Upper lobe of left lung (tissue), 4 donors: ENCODE results near the gene SPDYC.

Experiments used
- POLR2A ChIP-seq, 4 donors: fragments of 450-650 bp; IDR thresholded peaks; one replicate each; pipeline ENCODE4 v1.5.1; 2016 to 2017; ENCODE audit warnings: antibody characterized with exemption in 4 of 4, mild to moderate bottlenecking in 2 of 4
- TF ChIP-seq, protein P1 (sequence below), 6 experiments: fragments of 450-650 bp in 4 of 6; fragments of 200-600 bp in 2 of 6; sonication (generic) in 2 of 6; IDR thresholded peaks; one replicate each; pipeline ENCODE4 v1.5.1; 2016 to 2019; ENCODE audit warnings: antibody characterized with exemption in 6 of 6

- TF ChIP-seq, protein P1, sequence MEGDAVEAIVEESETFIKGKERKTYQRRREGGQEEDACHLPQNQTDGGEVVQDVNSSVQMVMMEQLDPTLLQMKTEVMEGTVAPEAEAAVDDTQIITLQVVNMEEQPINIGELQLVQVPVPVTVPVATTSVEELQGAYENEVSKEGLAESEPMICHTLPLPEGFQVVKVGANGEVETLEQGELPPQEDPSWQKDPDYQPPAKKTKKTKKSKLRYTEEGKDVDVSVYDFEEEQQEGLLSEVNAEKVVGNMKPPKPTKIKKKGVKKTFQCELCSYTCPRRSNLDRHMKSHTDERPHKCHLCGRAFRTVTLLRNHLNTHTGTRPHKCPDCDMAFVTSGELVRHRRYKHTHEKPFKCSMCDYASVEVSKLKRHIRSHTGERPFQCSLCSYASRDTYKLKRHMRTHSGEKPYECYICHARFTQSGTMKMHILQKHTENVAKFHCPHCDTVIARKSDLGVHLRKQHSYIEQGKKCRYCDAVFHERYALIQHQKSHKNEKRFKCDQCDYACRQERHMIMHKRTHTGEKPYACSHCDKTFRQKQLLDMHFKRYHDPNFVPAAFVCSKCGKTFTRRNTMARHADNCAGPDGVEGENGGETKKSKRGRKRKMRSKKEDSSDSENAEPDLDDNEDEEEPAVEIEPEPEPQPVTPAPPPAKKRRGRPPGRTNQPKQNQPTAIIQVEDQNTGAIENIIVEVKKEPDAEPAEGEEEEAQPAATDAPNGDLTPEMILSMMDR (IDR thresholded peaks at IDR 0.05): no peak
- no peak for TF ChIP-seq POLR2A (IDR thresholded peaks at IDR 0.05)
These were observed 2.4 kb upstream of the SPDYC start for GRCh38 chr11:65167656-65168055.
